GM23338 (cell line): ENCODE results near the gene CTNNA3. TPM values are rescaled to one million over a fixed set of nuclear protein-coding genes. Genes with fewer than 3 reads are reported as not detected.

Source experiments
- ATAC-seq: fragments of 200-7000 bp; cut with Tn5 transposase; 3 replicates; pipeline ENCODE4 v1.9.1; 2020
- DNase-seq: peaks from one replicate; pipeline ENCODE4 v3.0.0-alpha.2; 2015; ENCODE audit warnings: low spot score
- H2AFZ ChIP-seq: fragments of 200-600 bp; sonication (generic); 2 replicates; pipeline ENCODE4 v1.8.0; 2016; ENCODE audit warnings: antibody characterized with exemption, mild to moderate bottlenecking, moderate library complexity
- H3F3A ChIP-seq: fragments of 200-600 bp; sonication (generic); replicated peaks from 2 replicates; pipeline ENCODE4 v1.8.0; 2017; ENCODE audit warnings: antibody characterized with exemption, mixed run types, low read depth
- H3K27ac ChIP-seq: fragments of 200-600 bp; sonication (generic); 2 replicates; pipeline ENCODE4 v1.6.1; 2016; ENCODE audit warnings: low read depth
- H3K27me3 ChIP-seq: fragments of 200-600 bp; sonication (generic); 2 replicates; pipeline ENCODE4 v1.8.0; 2016; ENCODE audit warnings: mild to moderate bottlenecking, mixed run types, moderate library complexity; ENCODE audit not compliant: insufficient read depth
- H3K36me3 ChIP-seq: fragments of 200-600 bp; sonication (generic); 2 replicates; pipeline ENCODE4 v1.8.0; 2016; ENCODE audit warnings: mild to moderate bottlenecking; ENCODE audit not compliant: insufficient read depth
- H3K4me1 ChIP-seq: fragments of 200-600 bp; sonication (generic); 2 replicates; pipeline ENCODE4 v1.8.0; 2016; ENCODE audit warnings: mild to moderate bottlenecking, moderate library complexity; ENCODE audit not compliant: insufficient read depth
- H3K4me2 ChIP-seq: fragments of 200-600 bp; sonication (generic); 2 replicates; pipeline ENCODE4 v1.7.1; 2017; ENCODE audit warnings: mixed run types
- H3K4me3 ChIP-seq: fragments of 200-600 bp; sonication (generic); 2 replicates; pipeline ENCODE4 v1.6.1; 2016; ENCODE audit warnings: mixed run types
- H3K79me2 ChIP-seq: fragments of 200-600 bp; sonication (generic); replicated peaks from 2 replicates; pipeline ENCODE4 v1.8.0; 2017; ENCODE audit warnings: mild to moderate bottlenecking; ENCODE audit not compliant: insufficient read depth
- H3K9me2 ChIP-seq: fragments of 200-600 bp; sonication (generic); 2 replicates; pipeline ENCODE4 v1.8.0; 2017; ENCODE audit not compliant: insufficient read depth
- H4K20me1 ChIP-seq: fragments of 200-600 bp; sonication (generic); replicated peaks from 2 replicates; pipeline ENCODE4 v1.8.0; 2017; ENCODE audit warnings: mild to moderate bottlenecking; ENCODE audit not compliant: insufficient read depth
- H3K27ac Mint-ChIP-seq: 2 replicates; pipeline ENCODE4 v1.8.0; 2020; ENCODE audit warnings: inconsistent platforms, mild to moderate bottlenecking, moderate library complexity, mixed read lengths
- H3K27me3 Mint-ChIP-seq: 3 replicates; pipeline ENCODE4 v1.8.0; 2022; ENCODE audit warnings: low read depth, mild to moderate bottlenecking, moderate library complexity, mixed read lengths, inconsistent platforms; ENCODE audit not compliant: insufficient read depth, poor library complexity
- H3K36me3 Mint-ChIP-seq: 3 replicates; pipeline ENCODE4 v1.8.0; 2021; ENCODE audit warnings: low read depth, mild to moderate bottlenecking, inconsistent platforms, moderate library complexity, mixed read lengths
- H3K4me1 Mint-ChIP-seq: 3 replicates; pipeline ENCODE4 v1.8.0; 2020; ENCODE audit warnings: mild to moderate bottlenecking, inconsistent platforms, mixed read lengths
- H3K4me3 Mint-ChIP-seq: 3 replicates; pipeline ENCODE4 v1.8.0; 2021; ENCODE audit warnings: moderate library complexity, mild to moderate bottlenecking, inconsistent platforms, mixed read lengths
- H3K9me3 Mint-ChIP-seq: 3 replicates; pipeline ENCODE4 v1.8.0; 2020; ENCODE audit warnings: moderate library complexity, mild to moderate bottlenecking, inconsistent platforms, mixed read lengths
- CREB1 ChIP-seq: fragments of 250-450 bp; sonication (Bioruptor Pico); IDR thresholded peaks from 2 replicates; pipeline ENCODE4 v1.5.0; 2020; ENCODE audit warnings: low read depth, mild to moderate bottlenecking, moderate library complexity
- EZH2 ChIP-seq: fragments of 200-600 bp; sonication (generic); IDR thresholded peaks from one replicate; pipeline ENCODE4 v1.8.0; 2017; ENCODE audit warnings: antibody characterized with exemption, mild to moderate bottlenecking, low read depth; ENCODE audit not compliant: unreplicated experiment
- EZH2phosphoT487 ChIP-seq: fragments of 200-600 bp; sonication (generic); IDR thresholded peaks from one replicate; pipeline ENCODE4 v1.8.1; 2018; ENCODE audit warnings: antibody characterized with exemption; ENCODE audit not compliant: unreplicated experiment
- JUNB ChIP-seq: IDR thresholded peaks from one replicate; pipeline ENCODE4 v1.6.1; 2016; ENCODE audit warnings: antibody characterized with exemption; ENCODE audit not compliant: unreplicated experiment
- NANOG ChIP-seq: IDR thresholded peaks from 2 replicates; pipeline ENCODE4 v1.6.1; 2016; ENCODE audit warnings: antibody characterized with exemption, borderline replicate concordance
- STAT1 ChIP-seq: IDR thresholded peaks from one replicate; pipeline ENCODE4 v1.6.1; 2016; ENCODE audit warnings: antibody characterized with exemption; ENCODE audit not compliant: unreplicated experiment
- ZNF114 ChIP-seq: fragments of 250-450 bp; sonication (Bioruptor Pico); IDR thresholded peaks from 2 replicates; pipeline ENCODE4 v1.5.0; 2020; ENCODE audit warnings: mild to moderate bottlenecking, moderate library complexity
- ZNF331 ChIP-seq: fragments of 250-450 bp; sonication (Bioruptor Pico); IDR thresholded peaks from 2 replicates; pipeline ENCODE4 v1.5.0; 2020; ENCODE audit warnings: low read depth, mild to moderate bottlenecking, moderate library complexity
- polyA plus RNA-seq: library from polyadenylated mRNA; unstranded; fragments of >200 nt; fragmentation: Nextera tagmentation; extraction: Ambion mirVana; gene quantifications from 2 replicates; pipeline ENCODE4 v1.2.1, GENCODE V29; 2016
- total RNA-seq: library from RNA; depleted of rRNA; stranded (reverse); fragments of >200 nt; shearing (Covaris generic); gene quantifications from 2 replicates; pipeline ENCODE4 v1.2.3, GENCODE V29; 2014
- TF ChIP-seq, protein P1 (sequence below): IDR thresholded peaks from 2 replicates; pipeline ENCODE4 v1.6.1; 2016; ENCODE audit warnings: antibody characterized with exemption
- TF ChIP-seq, protein P2 (sequence below): fragments of 250-450 bp; sonication (Bioruptor Pico); IDR thresholded peaks from 2 replicates; pipeline ENCODE4 v1.5.0; 2020; ENCODE audit warnings: mild to moderate bottlenecking, moderate library complexity
- TF ChIP-seq, protein P3 (sequence below), 2 experiments: fragments of 200-600 bp in 1 of 2; sonication (generic) in 1 of 2; conservative IDR thresholded peaks; 2 replicates each; pipeline versions ENCODE4 v1.5.1 to v1.6.1; 2016 to 2017; ENCODE audit warnings: antibody characterized with exemption in 2 of 2, low read depth in 2 of 2, mild to moderate bottlenecking in 2 of 2, moderate library complexity in 1 of 2
- TF ChIP-seq, protein P4 (sequence below): IDR thresholded peaks from one replicate; pipeline ENCODE4 v1.6.1; 2018; ENCODE audit warnings: antibody characterized with exemption; ENCODE audit not compliant: unreplicated experiment

CTNNA3 gene
- total and polyA plus RNA-seq, 2 experiments from 2014 or later = 0.71 to 3.3 TPM

DNA sequence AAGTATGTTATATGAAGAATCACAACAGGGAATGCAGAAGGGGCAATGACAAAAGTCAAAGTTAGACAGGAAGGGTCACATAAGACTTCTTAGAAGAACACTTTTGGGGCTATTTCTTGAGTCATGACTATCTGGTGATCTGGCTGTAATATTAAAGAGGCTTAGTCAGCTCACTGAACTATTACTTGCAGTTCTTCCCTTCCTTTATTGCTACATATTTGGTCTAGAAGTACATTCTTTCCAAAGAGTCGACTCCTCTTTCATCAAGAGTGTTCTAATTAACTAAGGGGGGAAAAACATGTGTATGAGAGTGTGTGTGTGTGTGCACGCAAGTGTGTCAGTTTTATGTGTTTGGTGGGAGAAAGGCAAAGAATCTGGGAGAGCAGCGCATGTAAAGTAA, 1017.5 kb downstream of the CTNNA3 start (continued):
- TF ChIP-seq EZH2phosphoT487 (no peak), ZNF331 (no peak), EZH2 (no peak)

DNA sequence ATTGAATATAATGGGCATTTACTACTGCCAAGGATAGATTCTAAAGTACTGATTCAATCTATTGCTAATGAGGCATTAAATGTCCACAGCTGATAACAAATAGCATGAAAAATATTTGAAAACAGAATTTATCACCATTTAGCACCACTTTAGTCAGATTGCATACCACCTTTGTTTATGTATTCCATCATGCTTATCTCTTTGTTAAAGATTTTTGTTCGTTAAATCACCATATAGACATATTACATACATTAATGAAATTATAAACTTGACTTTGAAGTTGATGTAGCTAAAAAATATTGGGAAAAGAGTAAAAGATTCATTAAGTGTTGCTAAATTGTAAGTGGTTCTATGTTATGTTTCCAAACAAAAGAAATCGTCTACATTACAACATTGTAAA, 1022.9 kb downstream of the CTNNA3 start:
- H3K4me1 Mint-ChIP-seq = no peaks in the 10 kb centered on the region
- H3K36me3 ChIP-seq = no peaks in the 10 kb centered on the region
- no peaks in the 10 kb centered on the region for H3K27me3 ChIP-seq
- H3K79me2 ChIP-seq = no peaks in the 10 kb centered on the region
- H3K4me3 ChIP-seq = no peak overlapping the region
- no peaks in the 10 kb centered on the region for H3K9me2 ChIP-seq
- H3K9me3 Mint-ChIP-seq = no peaks in the 10 kb centered on the region
- H3K36me3 Mint-ChIP-seq = no peaks in the 10 kb centered on the region
- no peak overlapping the region for H3K27ac Mint-ChIP-seq
- H3K27ac ChIP-seq = no peak overlapping the region
- H3K27me3 Mint-ChIP-seq = no peaks in the 10 kb centered on the region
- no peaks in the 10 kb centered on the region for H4K20me1 ChIP-seq
- no peak overlapping the region for H2AFZ ChIP-seq
- H3K4me3 Mint-ChIP-seq = no peak overlapping the region
- DNase-seq = no peak
- H3F3A ChIP-seq = no peaks in the 10 kb centered on the region
- ATAC-seq = no peak
- H3K4me1 ChIP-seq = no peaks in the 10 kb centered on the region
- TF ChIP-seq JUNB = no peak
- TF ChIP-seq, protein P1, sequence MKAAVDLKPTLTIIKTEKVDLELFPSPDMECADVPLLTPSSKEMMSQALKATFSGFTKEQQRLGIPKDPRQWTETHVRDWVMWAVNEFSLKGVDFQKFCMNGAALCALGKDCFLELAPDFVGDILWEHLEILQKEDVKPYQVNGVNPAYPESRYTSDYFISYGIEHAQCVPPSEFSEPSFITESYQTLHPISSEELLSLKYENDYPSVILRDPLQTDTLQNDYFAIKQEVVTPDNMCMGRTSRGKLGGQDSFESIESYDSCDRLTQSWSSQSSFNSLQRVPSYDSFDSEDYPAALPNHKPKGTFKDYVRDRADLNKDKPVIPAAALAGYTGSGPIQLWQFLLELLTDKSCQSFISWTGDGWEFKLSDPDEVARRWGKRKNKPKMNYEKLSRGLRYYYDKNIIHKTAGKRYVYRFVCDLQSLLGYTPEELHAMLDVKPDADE = no peak
- no peak for TF ChIP-seq CREB1 (CRISPR knock-in tag)
- TF ChIP-seq, protein P2, sequence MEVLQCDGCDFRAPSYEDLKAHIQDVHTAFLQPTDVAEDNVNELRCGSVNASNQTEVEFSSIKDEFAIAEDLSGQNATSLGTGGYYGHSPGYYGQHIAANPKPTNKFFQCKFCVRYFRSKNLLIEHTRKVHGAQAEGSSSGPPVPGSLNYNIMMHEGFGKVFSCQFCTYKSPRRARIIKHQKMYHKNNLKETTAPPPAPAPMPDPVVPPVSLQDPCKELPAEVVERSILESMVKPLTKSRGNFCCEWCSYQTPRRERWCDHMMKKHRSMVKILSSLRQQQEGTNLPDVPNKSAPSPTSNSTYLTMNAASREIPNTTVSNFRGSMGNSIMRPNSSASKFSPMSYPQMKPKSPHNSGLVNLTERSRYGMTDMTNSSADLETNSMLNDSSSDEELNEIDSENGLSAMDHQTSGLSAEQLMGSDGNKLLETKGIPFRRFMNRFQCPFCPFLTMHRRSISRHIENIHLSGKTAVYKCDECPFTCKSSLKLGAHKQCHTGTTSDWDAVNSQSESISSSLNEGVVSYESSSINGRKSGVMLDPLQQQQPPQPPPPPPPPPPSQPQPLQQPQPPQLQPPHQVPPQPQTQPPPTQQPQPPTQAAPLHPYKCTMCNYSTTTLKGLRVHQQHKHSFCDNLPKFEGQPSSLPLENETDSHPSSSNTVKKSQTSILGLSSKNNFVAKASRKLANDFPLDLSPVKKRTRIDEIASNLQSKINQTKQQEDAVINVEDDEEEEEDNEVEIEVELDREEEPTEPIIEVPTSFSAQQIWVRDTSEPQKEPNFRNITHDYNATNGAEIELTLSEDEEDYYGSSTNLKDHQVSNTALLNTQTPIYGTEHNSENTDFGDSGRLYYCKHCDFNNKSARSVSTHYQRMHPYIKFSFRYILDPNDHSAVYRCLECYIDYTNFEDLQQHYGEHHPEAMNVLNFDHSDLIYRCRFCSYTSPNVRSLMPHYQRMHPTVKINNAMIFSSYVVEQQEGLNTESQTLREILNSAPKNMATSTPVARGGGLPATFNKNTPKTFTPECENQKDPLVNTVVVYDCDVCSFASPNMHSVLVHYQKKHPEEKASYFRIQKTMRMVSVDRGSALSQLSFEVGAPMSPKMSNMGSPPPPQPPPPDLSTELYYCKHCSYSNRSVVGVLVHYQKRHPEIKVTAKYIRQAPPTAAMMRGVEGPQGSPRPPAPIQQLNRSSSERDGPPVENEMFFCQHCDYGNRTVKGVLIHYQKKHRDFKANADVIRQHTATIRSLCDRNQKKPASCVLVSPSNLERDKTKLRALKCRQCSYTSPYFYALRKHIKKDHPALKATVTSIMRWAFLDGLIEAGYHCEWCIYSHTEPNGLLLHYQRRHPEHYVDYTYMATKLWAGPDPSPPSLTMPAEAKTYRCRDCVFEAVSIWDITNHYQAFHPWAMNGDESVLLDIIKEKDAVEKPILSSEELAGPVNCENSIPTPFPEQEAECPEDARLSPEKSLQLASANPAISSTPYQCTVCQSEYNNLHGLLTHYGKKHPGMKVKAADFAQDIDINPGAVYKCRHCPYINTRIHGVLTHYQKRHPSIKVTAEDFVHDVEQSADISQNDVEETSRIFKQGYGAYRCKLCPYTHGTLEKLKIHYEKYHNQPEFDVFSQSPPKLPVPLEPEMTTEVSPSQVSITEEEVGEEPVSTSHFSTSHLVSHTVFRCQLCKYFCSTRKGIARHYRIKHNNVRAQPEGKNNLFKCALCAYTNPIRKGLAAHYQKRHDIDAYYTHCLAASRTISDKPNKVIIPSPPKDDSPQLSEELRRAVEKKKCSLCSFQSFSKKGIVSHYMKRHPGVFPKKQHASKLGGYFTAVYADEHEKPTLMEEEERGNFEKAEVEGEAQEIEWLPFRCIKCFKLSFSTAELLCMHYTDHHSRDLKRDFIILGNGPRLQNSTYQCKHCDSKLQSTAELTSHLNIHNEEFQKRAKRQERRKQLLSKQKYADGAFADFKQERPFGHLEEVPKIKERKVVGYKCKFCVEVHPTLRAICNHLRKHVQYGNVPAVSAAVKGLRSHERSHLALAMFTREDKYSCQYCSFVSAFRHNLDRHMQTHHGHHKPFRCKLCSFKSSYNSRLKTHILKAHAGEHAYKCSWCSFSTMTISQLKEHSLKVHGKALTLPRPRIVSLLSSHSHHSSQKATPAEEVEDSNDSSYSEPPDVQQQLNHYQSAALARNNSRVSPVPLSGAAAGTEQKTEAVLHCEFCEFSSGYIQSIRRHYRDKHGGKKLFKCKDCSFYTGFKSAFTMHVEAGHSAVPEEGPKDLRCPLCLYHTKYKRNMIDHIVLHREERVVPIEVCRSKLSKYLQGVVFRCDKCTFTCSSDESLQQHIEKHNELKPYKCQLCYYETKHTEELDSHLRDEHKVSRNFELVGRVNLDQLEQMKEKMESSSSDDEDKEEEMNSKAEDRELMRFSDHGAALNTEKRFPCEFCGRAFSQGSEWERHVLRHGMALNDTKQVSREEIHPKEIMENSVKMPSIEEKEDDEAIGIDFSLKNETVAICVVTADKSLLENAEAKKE (CRISPR knock-in tag) = no peak
- no peak for TF ChIP-seq STAT1
- TF ChIP-seq, protein P3, sequence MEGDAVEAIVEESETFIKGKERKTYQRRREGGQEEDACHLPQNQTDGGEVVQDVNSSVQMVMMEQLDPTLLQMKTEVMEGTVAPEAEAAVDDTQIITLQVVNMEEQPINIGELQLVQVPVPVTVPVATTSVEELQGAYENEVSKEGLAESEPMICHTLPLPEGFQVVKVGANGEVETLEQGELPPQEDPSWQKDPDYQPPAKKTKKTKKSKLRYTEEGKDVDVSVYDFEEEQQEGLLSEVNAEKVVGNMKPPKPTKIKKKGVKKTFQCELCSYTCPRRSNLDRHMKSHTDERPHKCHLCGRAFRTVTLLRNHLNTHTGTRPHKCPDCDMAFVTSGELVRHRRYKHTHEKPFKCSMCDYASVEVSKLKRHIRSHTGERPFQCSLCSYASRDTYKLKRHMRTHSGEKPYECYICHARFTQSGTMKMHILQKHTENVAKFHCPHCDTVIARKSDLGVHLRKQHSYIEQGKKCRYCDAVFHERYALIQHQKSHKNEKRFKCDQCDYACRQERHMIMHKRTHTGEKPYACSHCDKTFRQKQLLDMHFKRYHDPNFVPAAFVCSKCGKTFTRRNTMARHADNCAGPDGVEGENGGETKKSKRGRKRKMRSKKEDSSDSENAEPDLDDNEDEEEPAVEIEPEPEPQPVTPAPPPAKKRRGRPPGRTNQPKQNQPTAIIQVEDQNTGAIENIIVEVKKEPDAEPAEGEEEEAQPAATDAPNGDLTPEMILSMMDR (conservative IDR thresholded peaks at IDR 0.05; ENCODE audit: low read depth in 2 of 2) = no peak
- TF ChIP-seq, protein P4, sequence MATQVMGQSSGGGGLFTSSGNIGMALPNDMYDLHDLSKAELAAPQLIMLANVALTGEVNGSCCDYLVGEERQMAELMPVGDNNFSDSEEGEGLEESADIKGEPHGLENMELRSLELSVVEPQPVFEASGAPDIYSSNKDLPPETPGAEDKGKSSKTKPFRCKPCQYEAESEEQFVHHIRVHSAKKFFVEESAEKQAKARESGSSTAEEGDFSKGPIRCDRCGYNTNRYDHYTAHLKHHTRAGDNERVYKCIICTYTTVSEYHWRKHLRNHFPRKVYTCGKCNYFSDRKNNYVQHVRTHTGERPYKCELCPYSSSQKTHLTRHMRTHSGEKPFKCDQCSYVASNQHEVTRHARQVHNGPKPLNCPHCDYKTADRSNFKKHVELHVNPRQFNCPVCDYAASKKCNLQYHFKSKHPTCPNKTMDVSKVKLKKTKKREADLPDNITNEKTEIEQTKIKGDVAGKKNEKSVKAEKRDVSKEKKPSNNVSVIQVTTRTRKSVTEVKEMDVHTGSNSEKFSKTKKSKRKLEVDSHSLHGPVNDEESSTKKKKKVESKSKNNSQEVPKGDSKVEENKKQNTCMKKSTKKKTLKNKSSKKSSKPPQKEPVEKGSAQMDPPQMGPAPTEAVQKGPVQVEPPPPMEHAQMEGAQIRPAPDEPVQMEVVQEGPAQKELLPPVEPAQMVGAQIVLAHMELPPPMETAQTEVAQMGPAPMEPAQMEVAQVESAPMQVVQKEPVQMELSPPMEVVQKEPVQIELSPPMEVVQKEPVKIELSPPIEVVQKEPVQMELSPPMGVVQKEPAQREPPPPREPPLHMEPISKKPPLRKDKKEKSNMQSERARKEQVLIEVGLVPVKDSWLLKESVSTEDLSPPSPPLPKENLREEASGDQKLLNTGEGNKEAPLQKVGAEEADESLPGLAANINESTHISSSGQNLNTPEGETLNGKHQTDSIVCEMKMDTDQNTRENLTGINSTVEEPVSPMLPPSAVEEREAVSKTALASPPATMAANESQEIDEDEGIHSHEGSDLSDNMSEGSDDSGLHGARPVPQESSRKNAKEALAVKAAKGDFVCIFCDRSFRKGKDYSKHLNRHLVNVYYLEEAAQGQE = no peak
- no peak for TF ChIP-seq EZH2phosphoT487
- no peak for TF ChIP-seq EZH2
- no peak for TF ChIP-seq NANOG
- TF ChIP-seq ZNF114 (CRISPR knock-in tag) = no peak
- H3K4me2 ChIP-seq = no peak overlapping the region
